CD4-positive, alpha-beta T cell treated with Interleukin-15 for 4 hours (primary cell): ENCODE results near the gene FAS.

ENCODE experiments used
- DNase-seq: peaks from one replicate; pipeline ENCODE4 v3.0.0-alpha.2; 2020; ENCODE audit warnings: low spot score

The FAS gene

GRCh38 chr10:88971221-88972061, 19.2 kb upstream of the FAS start:
- no peak for DNase-seq

DNA sequence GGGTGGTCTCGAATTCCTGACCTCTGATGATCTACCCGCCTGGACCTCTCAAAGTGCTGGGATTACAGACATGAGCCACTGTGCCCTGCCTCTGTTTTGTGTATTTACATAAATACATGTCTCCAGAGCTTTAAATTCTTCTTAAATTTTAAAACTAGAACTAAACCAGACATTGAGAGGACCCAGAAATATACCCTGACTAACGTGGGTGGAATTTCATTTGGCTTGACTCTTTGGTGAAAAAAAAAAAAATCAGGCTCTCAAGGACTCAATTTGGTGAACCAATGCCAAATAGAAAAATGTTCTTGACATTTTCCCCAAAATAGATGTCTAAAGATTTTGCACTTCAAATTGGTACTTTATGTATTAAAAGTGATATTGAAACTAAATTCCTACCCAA, 16.6 kb upstream of the FAS start:
- DNase-seq = no peak

DNA sequence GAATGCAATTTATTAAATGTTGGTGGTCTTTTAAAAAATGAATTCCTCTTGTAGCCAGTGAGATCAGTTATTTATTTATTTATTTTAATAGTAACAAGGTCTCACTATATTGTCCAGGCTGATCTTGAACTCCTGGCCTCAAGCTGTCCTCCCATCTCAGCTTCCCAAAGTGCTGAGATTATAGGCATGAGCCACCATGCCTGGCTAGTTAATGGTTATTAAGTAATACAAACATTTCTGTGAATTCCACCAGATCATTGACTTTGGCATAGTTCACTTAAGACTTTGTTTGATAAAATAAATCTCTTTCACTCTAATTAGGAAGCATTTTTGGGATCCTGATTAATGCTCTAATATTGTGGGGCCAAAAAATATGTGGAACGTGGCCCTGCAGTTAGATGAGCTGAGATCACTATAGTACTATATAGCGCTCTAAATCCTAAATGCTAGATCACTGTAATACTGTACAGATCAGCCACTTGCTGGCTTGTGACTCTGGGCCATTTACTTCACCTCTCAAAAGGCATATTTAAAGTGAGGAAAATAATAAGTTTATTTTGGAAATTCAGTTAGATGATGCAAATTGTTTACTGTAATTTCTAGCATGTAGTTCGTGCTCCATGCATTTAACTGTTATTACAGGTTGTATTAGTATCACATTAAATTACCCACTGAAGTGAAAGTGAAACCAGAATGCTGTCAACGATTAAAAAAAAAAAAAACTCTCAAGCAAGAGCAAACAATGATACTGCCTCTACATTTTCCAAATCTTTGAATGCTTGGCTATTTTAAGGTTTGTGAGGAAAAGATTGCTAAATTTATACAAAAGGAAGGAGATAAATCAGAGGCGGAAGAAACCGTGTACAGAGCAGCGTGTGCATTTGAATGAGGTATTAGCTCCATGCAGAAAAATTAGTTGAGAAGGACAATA, 15.9 kb upstream of the FAS start:
- peak; percentile 19 for DNase-seq

- DNase-seq = no peak
Observed at GRCh38 chr10:88975377-88975720, 15.2 kb upstream of the FAS start.

DNA sequence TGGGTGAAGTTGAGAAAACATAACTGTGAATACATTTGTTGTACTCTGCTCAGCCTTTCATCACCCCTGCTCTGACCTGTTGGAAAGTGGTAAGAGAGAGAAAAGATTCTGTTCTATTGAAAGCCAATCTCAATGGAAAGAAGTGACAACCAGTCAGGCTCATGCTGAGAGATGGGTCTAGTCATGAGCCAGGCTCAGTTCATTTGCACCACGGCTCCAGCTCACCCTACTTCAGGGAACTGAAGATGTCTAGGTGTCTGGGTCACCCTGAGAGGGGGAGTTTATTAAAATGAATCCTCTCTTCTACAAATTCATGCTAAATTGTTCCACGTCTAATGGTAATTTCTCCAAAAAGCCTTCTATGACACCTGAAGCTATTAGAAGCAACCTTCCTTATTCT, 12.1 kb upstream of the FAS start:
- no peak for DNase-seq

- DNase-seq = no peak
Observed at GRCh38 chr10:88979153-88979562, 11.4 kb upstream of the FAS start.

- DNase-seq = no peak
Observed at GRCh38 chr10:88979603-88980002, 11.0 kb upstream of the FAS start.

- no peak for DNase-seq
Observed at GRCh38 chr10:88980247-88980646, 10.4 kb upstream of the FAS start.

DNA sequence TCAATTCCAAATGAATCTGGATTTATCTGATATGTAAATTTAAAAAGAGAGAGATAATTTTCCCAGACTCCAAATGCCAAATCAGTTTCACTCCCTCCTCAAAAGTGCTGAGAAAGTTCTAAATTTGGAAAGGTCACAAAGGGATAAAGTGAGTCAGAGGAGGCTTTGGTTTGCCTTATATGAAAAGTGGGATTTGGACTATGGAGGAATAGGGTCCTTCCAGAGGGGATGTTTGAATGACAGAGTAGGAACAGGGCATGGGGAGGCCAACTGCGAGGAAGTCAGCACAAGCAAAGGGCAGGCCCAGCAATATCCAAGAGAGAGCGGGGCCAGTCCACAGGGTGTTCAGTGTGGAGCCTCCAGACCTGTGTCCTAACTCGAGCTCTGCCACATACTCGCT, 9.8 kb upstream of the FAS start:
- DNase-seq = no peak

DNA sequence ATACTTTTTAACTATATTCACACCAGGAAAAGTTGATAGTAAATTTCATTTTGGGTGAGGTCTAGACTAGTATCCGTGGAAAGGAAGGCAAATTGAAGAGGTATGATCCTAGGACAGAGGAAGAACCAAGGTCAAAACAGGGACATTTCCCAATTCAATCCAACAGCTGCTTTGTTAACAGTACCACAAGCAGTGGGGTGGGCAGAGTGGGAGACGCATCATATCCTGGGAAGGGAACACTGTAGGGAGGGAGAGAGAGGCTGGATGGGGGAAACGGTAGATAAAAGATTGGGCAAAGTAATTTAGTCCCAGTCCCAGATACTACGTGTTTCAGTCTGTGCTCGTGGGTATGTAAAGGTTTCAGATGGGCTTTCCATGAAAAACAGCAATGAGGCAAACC, 9.2 kb upstream of the FAS start:
- no peak for DNase-seq

- no peak for DNase-seq
Observed at GRCh38 chr10:88982366-88982765, 8.2 kb upstream of the FAS start.

GRCh38 chr10:88983206-88983605, 7.4 kb upstream of the FAS start:
- DNase-seq = no peak

DNA sequence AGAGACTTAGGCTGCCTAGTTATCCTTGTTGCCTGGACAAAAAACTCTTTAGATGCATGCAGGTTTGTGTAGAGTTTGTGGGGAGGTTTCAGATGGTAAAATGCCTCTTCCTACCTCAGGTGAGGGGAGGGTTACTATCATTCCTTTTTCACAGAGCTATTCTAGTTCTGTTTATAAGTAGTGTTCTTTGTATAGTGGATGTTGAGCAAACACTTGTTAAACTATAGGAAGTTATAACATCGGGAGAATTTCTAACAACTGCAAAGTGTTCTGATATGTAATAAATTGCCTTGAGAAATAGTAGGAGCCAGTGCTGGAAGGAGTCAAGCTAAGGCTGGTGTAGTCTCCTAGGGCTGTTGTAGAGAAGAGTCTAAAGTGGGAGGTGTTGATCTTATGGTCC, 6.7 kb upstream of the FAS start:
- DNase-seq = no peak

- DNase-seq = no peak
Observed at GRCh38 chr10:88984525-88984924, 6.1 kb upstream of the FAS start.

DNA sequence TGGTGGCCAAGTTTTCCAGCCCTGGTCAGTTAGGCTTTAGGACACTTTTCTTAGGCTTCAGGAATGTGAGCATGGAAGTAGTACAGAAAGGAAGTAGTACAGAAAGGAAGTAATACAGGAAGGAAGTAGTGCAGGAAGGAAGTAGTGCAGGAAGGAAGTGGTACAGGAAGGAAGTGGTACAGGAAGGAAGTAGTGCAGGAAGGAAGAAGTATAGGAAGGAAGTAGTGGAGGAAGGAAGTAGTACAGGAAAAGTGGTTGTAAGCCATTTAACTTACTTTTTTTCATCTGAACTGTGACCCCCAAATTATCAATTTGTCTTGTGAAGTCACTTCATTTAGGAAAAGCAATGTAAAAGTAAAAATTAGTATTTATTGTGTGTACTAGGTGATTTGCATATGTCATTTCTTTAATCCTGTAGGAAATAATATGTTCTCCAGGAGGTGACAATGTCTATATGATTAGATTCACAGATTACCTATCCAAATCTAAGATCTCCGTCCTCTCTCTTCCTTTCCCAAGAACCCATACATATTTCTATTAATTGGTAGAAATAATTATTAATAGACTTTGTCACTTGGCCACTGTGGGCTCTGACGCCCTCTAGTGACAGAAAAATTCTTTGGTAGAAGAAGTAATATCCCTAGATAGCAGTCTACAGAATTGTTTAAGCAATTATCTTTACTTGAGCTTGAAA, 3.9 kb upstream of the FAS start:
- peak; percentile 52 for DNase-seq

DNA sequence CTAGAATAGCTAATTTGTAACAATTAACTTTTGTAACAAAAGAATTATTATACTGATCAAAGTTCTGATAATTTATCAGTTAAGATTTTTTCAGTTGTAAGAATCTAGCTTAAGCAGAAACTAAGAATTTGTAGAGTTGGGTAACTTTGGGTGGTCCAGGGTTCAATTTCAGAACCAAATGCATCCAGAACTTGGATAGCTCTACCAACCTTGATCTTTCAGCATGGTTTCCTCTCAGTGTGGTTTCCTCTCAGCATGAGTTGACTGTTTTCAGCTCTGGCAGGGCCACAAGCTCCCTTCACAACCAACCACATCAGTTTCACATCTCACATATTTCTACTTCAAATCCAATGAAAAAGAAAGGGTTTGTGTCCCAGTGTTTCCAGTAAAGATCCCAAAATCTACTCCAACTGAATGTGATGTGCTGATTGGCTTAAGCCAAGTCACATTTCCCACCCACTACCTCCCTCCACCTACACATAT, 3.3 kb upstream of the FAS start:
- DNase-seq = no peak

- no peak for DNase-seq
Observed at GRCh38 chr10:88987840-88988239, 2.8 kb upstream of the FAS start.

DNA sequence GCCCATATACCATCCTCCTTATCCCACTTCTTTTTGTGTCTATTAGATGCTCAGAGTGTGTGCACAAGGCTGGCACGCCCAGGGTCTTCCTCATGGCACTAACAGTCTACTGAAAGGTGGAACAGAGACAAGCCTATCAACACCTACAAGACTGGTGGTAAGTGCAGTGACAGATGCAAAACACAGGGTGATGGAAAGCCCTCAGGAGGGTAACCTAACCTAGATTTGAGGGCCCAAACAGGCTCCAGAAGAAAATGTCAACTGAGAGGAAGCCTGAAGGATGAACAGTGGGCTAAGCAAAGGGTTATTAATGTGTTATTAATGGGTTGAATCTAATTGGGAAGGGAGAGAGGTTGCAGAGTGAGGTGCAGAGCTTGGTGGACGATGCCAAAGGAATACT, 1.2 kb upstream of the FAS start:
- no peak for DNase-seq

DNA sequence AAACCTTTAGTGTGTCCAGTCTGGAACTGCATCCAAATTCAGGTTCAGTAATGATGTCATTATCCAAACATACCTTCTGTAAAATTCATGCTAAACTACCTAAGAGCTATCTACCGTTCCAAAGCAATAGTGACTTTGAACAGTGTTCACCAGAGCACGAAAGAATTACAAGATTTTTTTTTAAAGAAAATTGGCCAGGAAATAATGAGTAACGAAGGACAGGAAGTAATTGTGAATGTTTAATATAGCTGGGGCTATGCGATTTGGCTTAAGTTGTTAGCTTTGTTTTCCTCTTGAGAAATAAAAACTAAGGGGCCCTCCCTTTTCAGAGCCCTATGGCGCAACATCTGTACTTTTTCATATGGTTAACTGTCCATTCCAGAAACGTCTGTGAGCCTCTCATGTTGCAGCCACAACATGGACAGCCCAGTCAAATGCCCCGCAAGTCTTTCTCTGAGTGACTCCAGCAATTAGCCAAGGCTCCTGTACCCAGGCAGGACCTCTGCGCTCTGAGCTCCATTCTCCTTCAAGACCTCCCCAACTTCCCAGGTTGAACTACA, 694 bp upstream of the FAS start:
- no peak for DNase-seq

- DNase-seq = peak; percentile 76
Observed at GRCh38 chr10:88991161-88991898, 732 bp downstream of the FAS start.

GRCh38 chr10:88991899-88992320, 1.3 kb downstream of the FAS start:
- no peak for DNase-seq
